B cell (primary cell): ENCODE measurements around the gene MICU1.

Experiments used
- CTCF ChIP-seq: fragments of 200-600 bp; IDR thresholded peaks from one replicate; pipeline ENCODE4 v1.8.0; 2022; ENCODE audit warnings: antibody characterized with exemption, mild to moderate bottlenecking
- EZH2 ChIP-seq: IDR thresholded peaks from 2 replicates; pipeline ENCODE4 v1.6.1; 2012; ENCODE audit warnings: borderline replicate concordance, low read depth, mild to moderate bottlenecking, moderate library complexity, low read length; ENCODE audit not compliant: insufficient read depth, poor library complexity, severe bottlenecking

- TF ChIP-seq EZH2 (no peak), CTCF (no peak)
Observed at GRCh38 chr10:72335394-72336258, 290.3 kb downstream of the MICU1 start.
